LNCaP clone FGC (cell line): Measurements from ENCODE around the gene EHD4.

Source experiments
- DNase-seq: peaks from one replicate; pipeline ENCODE4 v3.0.0-alpha.2; 2011; ENCODE audit warnings: low read depth
- H3K4me3 ChIP-seq: 2 replicates; pipeline ENCODE4 v1.5.1; 2011; ENCODE audit warnings: mild to moderate bottlenecking, low read depth, low read length, control low read depth
- CTCF ChIP-seq: IDR thresholded peaks from 2 replicates; pipeline ENCODE4 v1.5.1; 2012; ENCODE audit warnings: mild to moderate bottlenecking; ENCODE audit not compliant: control insufficient read depth, insufficient read depth; ENCODE audit errors: extremely low read depth

EHD4 gene

GRCh38 chr15:41990691-41991090 is 18.3 kb upstream of the EHD4 start:
- no peak overlapping the region for H3K4me3 ChIP-seq
- no peak for TF ChIP-seq CTCF
- DNase-seq: no peak

GRCh38 chr15:41990243-41990605 is 17.9 kb upstream of the EHD4 start:
- no peak for TF ChIP-seq CTCF
- DNase-seq: no peak
- H3K4me3 ChIP-seq: no peak overlapping the region

GRCh38 chr15:41989573-41990242 is 17.4 kb upstream of the EHD4 start:
- TF ChIP-seq CTCF: peak; percentile 99
- H3K4me3 ChIP-seq: no peak overlapping the region
- DNase-seq: no peak

- DNase-seq: no peak
- no peak for TF ChIP-seq CTCF
- H3K4me3 ChIP-seq: no peak overlapping the region
Measured at GRCh38 chr15:41988896-41989572, 16.7 kb upstream of the EHD4 start.

- no peak overlapping the region for H3K4me3 ChIP-seq
- no peak for TF ChIP-seq CTCF
- no peak for DNase-seq
Measured at GRCh38 chr15:41987925-41988275, 15.5 kb upstream of the EHD4 start.

- DNase-seq: no peak
- TF ChIP-seq CTCF: no peak
- no peak overlapping the region for H3K4me3 ChIP-seq
Measured at GRCh38 chr15:41987246-41987924, 15.0 kb upstream of the EHD4 start.
